CD14-positive monocyte (primary cell): Measurements from ENCODE around the gene SCD5. TPM values are rescaled to one million over a fixed set of nuclear protein-coding genes. Genes with fewer than 3 reads are reported as not detected.

Experiments
- DNase-seq, 3 donors: peaks; one replicate each; pipeline ENCODE4 v3.0.0-alpha.2; 2011 to 2022
- H2AFZ ChIP-seq: 2 replicates; pipeline ENCODE4 v1.6.0; 2012; ENCODE audit warnings: mild to moderate bottlenecking, low read depth, low read length, inconsistent platforms; ENCODE audit not compliant: insufficient read depth, poor library complexity, severe bottlenecking
- H3K27ac ChIP-seq, 2 donors: 1 replicate in 1 of 2; 2 replicates in 1 of 2; pipeline ENCODE4 v1.5.1; 2012 to 2013; ENCODE audit warnings: low read length in 2 of 2, control low read depth in 1 of 2, inconsistent platforms in 1 of 2, low read depth in 1 of 2, mild to moderate bottlenecking in 1 of 2
- H3K27me3 ChIP-seq, 2 donors: one replicate each; pipeline versions ENCODE4 v1.6.0 to v1.6.1; 2011 to 2013; ENCODE audit warnings: low read length in 2 of 2; ENCODE audit not compliant: control insufficient read depth in 2 of 2, insufficient read depth in 2 of 2
- H3K36me3 ChIP-seq, 2 donors: replicated peaks in 1 of 2; 1 replicate in 1 of 2; 2 replicates in 1 of 2; pipeline versions ENCODE4 v1.5.1 to v1.6.1; 2012 to 2013; ENCODE audit warnings: low read length in 2 of 2, control low read depth in 1 of 2, inconsistent platforms in 1 of 2, mild to moderate bottlenecking in 1 of 2; ENCODE audit not compliant: insufficient read depth in 2 of 2, control insufficient read depth in 1 of 2
- H3K4me1 ChIP-seq, 2 donors: 1 replicate in 1 of 2; 2 replicates in 1 of 2; pipeline versions ENCODE4 v1.5.1 to v1.6.1; 2012 to 2013; ENCODE audit warnings: low read length in 2 of 2, control low read depth in 1 of 2, inconsistent platforms in 1 of 2, mild to moderate bottlenecking in 1 of 2, moderate library complexity in 1 of 2; ENCODE audit not compliant: insufficient read depth in 2 of 2, control insufficient read depth in 1 of 2
- H3K4me2 ChIP-seq: replicated peaks from 2 replicates; pipeline ENCODE3; 2012; ENCODE audit warnings: low read length, moderate library complexity, mild to moderate bottlenecking; ENCODE audit not compliant: poor library complexity, severe bottlenecking; ENCODE audit errors: extremely low read depth
- H3K4me3 ChIP-seq, 3 experiments: fragments of 200-600 bp in 1 of 3; sonication (generic) in 1 of 3; replicated peaks in 1 of 3; 1 replicate in 2 of 3; 2 replicates in 1 of 3; pipeline ENCODE4 v1.5.1; 2011 to 2013; ENCODE audit warnings: low read length in 3 of 3, mild to moderate bottlenecking in 3 of 3, control low read depth in 2 of 3, low read depth in 2 of 3, inconsistent platforms in 1 of 3, moderate library complexity in 1 of 3
- H3K79me2 ChIP-seq: 2 replicates; pipeline ENCODE4 v1.6.0; 2012; ENCODE audit warnings: mild to moderate bottlenecking, control low read depth, inconsistent platforms, low read length, moderate library complexity; ENCODE audit not compliant: insufficient read depth
- H3K9ac ChIP-seq: 2 replicates; pipeline ENCODE4 v1.6.0; 2017; ENCODE audit warnings: low read length, mild to moderate bottlenecking; ENCODE audit not compliant: insufficient read depth, poor library complexity, severe bottlenecking
- H3K9me3 ChIP-seq, 2 donors: replicated peaks in 1 of 2; 1 replicate in 1 of 2; 2 replicates in 1 of 2; pipeline versions ENCODE4 v1.5.1 to v1.6.1; 2012 to 2013; ENCODE audit warnings: low read length in 2 of 2, control low read depth in 1 of 2; ENCODE audit not compliant: control insufficient read depth in 1 of 2, insufficient read depth in 1 of 2
- H4K20me1 ChIP-seq: 2 replicates; pipeline ENCODE4 v1.6.0; 2012; ENCODE audit warnings: mild to moderate bottlenecking, low read length, control low read depth, moderate library complexity; ENCODE audit not compliant: insufficient read depth
- H3K27ac Mint-ChIP-seq, 7 donors: one replicate each; pipeline ENCODE4 v1.8.0; 2020; ENCODE audit warnings: mild to moderate bottlenecking in 7 of 7, mixed read lengths in 7 of 7, moderate library complexity in 6 of 7, inconsistent platforms in 2 of 7
- H3K27me3 Mint-ChIP-seq, 3 donors: one replicate each; pipeline ENCODE4 v1.8.0; 2021 to 2022; ENCODE audit warnings: low read depth in 3 of 3, mild to moderate bottlenecking in 3 of 3, mixed read lengths in 3 of 3, moderate library complexity in 3 of 3, inconsistent platforms in 1 of 3
- H3K36me3 Mint-ChIP-seq, 2 donors: one replicate each; pipeline ENCODE4 v1.8.0; 2020; ENCODE audit warnings: mixed read lengths in 2 of 2, inconsistent platforms in 1 of 2, mild to moderate bottlenecking in 1 of 2
- H3K4me1 Mint-ChIP-seq: one replicate; pipeline ENCODE4 v1.8.0; 2020; ENCODE audit warnings: mild to moderate bottlenecking, mixed read lengths
- H3K4me3 Mint-ChIP-seq, 2 donors: one replicate each; pipeline ENCODE4 v1.8.0; 2020; ENCODE audit warnings: mild to moderate bottlenecking in 2 of 2, mixed read lengths in 2 of 2, moderate library complexity in 1 of 2
- H3K9me3 Mint-ChIP-seq, 7 donors: one replicate each; pipeline ENCODE4 v1.8.0; 2020 to 2022; ENCODE audit warnings: mixed read lengths in 7 of 7, mild to moderate bottlenecking in 6 of 7, moderate library complexity in 6 of 7, inconsistent platforms in 2 of 7
- CTCF ChIP-seq: fragments of 200-600 bp; IDR thresholded peaks from one replicate; pipeline ENCODE4 v1.8.0; 2022; ENCODE audit warnings: antibody characterized with exemption, mild to moderate bottlenecking
- WGBS: methylation state at CpG from one replicate; pipeline ENCODE4 v1.1.5; 2013; ENCODE audit warnings: missing lambda C conversion rate; ENCODE audit not compliant: insufficient coverage; 5-methylcytosine and 5-hydroxymethylcytosine counted together
- intact Hi-C, 2 donors: fragments of 100-400 bp; cut with micrococcal nuclease; formaldehyde crosslinking; loops; one replicate each; pipeline versions ENCODE4 v1.15.0 to v1.15.1; 2023
- polyA plus RNA-seq, 3 donors: library from polyadenylated mRNA; depleted of rRNA in 1 of 3; unstranded in 2 of 3; stranded (reverse) in 1 of 3; fragments of 300-500 nt in 2 of 3; fragments of >200 nt in 1 of 3; fragmentation: Illumina TruSeq in 2 of 3; gene quantifications; 1 replicate in 2 of 3; 2 replicates in 1 of 3; pipeline ENCODE4 v1.2.3, GENCODE V29; 2012 to 2021

SCD5 gene
- polyA plus RNA-seq, 3 donors: 0.28 to 1.3 (median 0.61) TPM

GRCh38 chr4:82618103-82618720 is 180.4 kb downstream of the SCD5 start:
- H3K4me3 ChIP-seq: no peak overlapping the region
- H3K9ac ChIP-seq: no peak overlapping the region
- H3K27me3 ChIP-seq: no peaks in the 10 kb centered on the region
- H3K4me1 Mint-ChIP-seq: no peaks in the 10 kb centered on the region
- DNase-seq: no peak
- H3K4me1 ChIP-seq: no peaks in the 10 kb centered on the region
- no peak overlapping the region for H3K27ac Mint-ChIP-seq
- H3K36me3 ChIP-seq: no peaks in the 10 kb centered on the region
- H3K4me3 Mint-ChIP-seq: no peak overlapping the region
- 100% methylated on average over 1 of the region's 2 CpGs for WGBS
- H3K36me3 Mint-ChIP-seq: no peaks in the 10 kb centered on the region
- no peak overlapping the region for H3K27ac ChIP-seq
- H4K20me1 ChIP-seq: no peaks in the 10 kb centered on the region
- peaks cover 0 to 2% (median 0%) of the 10 kb centered on the region in 3 donors for H3K27me3 Mint-ChIP-seq
- no peaks in the 10 kb centered on the region for H3K79me2 ChIP-seq
- no peaks in the 10 kb centered on the region for H3K9me3 ChIP-seq
- intact Hi-C loops: no loop called here
- H3K4me2 ChIP-seq: no peak overlapping the region
- no peak for TF ChIP-seq CTCF
- no peak overlapping the region for H2AFZ ChIP-seq
- no peaks in the 10 kb centered on the region for H3K9me3 Mint-ChIP-seq

- H3K27ac Mint-ChIP-seq: no peak overlapping the region
- no peak for TF ChIP-seq CTCF
- no peak overlapping the region for H3K4me3 ChIP-seq
These were observed 183.7 kb downstream of the SCD5 start for GRCh38 chr4:82614838-82615449.

More at GRCh38 chr4:82614838-82615449, 183.7 kb downstream of the SCD5 start:
- no peaks in the 10 kb centered on the region for H3K4me1 ChIP-seq
- H3K9me3 Mint-ChIP-seq: no peaks in the 10 kb centered on the region
- H3K27me3 ChIP-seq: no peaks in the 10 kb centered on the region
- WGBS: 100% methylated on average over 1 of the region's 5 CpGs
- H3K27me3 Mint-ChIP-seq: peaks cover 0 to 2% (median 0%) of the 10 kb centered on the region in 3 donors
- H3K9ac ChIP-seq: no peak overlapping the region
- no peaks in the 10 kb centered on the region for H3K9me3 ChIP-seq
- H3K4me3 Mint-ChIP-seq: no peak overlapping the region
- no peak overlapping the region for H3K27ac ChIP-seq
- no peak overlapping the region for H3K4me2 ChIP-seq
- no peaks in the 10 kb centered on the region for H3K36me3 ChIP-seq
- H3K36me3 Mint-ChIP-seq: no peaks in the 10 kb centered on the region
- intact Hi-C loops: no loop called here
- no peaks in the 10 kb centered on the region for H3K4me1 Mint-ChIP-seq
- no peak for DNase-seq
- no peaks in the 10 kb centered on the region for H4K20me1 ChIP-seq
- no peaks in the 10 kb centered on the region for H3K79me2 ChIP-seq
- no peak overlapping the region for H2AFZ ChIP-seq
